ENCODE measurements around the gene ERMAP.

DNA sequence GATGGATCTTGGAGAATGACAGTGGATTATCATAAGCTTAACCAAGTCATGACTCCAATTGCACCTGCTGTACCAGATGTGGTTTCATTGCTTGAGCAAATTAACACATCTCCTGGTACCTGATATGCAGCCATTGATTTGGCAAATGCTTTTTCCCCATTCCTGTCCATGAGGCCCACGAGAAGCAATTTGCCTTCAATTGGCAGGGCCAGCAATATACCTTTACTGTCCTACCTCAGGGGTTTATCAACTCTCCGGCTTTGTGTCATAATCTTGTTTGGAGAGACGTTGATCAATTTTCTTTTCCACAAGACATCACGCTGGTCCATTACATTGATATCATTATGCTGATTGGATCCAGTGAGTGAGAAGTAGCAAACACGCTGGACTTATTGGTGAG, 49.6 kb downstream of the ERMAP start:
- no peak for TF ChIP-seq POLR2A (IDR thresholded peaks at IDR 0.05; ENCODE audit: low read depth, low read length)
- TF ChIP-seq POU2F2 (IDR thresholded peaks at IDR 0.05; ENCODE audit: low read depth, low read length): no peak
- no peak for TF ChIP-seq POLR2AphosphoS5 (IDR thresholded peaks at IDR 0.05; ENCODE audit: low read depth, low read length)
- no peak for TF ChIP-seq TAF1 (IDR thresholded peaks at IDR 0.05; ENCODE audit: low read depth, low read length)
- TF ChIP-seq PAX5 (IDR thresholded peaks at IDR 0.05; ENCODE audit: insufficient read depth, low read length, severe bottlenecking): no peak
